Thyroid gland (tissue), 4 donors: ENCODE measurements around the gene SIM1.

Source experiments
- POLR2A ChIP-seq, 2 donors: fragments of 450-650 bp; IDR thresholded peaks; one replicate each; pipeline ENCODE4 v1.6.1; 2017; ENCODE audit warnings: antibody characterized with exemption in 2 of 2, mild to moderate bottlenecking in 2 of 2, moderate library complexity in 1 of 2
- TF ChIP-seq, protein P1 (sequence below), 6 experiments: fragments of 200-600 bp in 3 of 6; fragments of 450-650 bp in 3 of 6; sonication (generic) in 3 of 6; IDR thresholded peaks; one replicate each; pipeline ENCODE4 v1.5.1; 2016 to 2019; ENCODE audit warnings: antibody characterized with exemption in 6 of 6, mild to moderate bottlenecking in 2 of 6, inconsistent platforms in 1 of 6, moderate library complexity in 1 of 6

DNA sequence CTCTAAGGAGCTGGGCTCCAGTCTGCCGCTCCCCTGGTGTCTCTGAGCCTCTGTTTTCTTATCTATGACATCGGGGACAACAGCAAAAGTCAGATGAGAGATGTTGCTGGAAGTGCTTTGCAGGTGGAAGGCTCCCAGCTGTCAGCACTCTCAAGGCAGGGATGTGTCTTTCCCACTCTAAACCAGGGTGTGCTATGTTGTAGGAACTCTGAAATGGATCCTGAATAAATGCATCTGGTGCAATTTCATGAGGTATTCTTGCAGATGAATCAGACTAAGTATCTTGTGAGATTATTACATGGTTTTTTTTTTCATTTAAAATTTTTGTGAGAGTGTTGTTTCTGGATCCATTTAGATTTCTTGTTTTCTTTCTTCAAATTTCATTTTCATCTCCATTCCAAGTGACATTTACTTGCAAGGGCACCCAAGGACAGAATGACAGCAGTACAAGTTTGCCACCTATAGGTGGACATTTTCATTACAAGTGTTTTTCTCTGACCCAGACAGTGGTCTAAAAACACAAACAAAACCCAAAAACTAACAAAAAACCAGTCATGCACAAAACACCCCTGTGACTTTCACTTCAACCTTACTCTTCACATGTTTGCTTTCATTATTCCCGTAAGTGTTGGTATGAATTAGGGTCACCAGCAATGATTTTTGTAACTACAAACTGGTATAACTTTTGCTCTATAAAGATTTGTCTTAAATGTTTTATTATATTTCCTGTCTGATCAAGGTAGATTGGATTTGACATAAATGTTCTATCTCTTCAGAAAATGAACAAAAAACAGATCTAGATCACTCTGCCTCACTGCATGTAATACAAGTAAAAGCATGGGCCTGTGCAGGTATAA is 14.7 kb upstream of the SIM1 start:
- TF ChIP-seq, protein P1, sequence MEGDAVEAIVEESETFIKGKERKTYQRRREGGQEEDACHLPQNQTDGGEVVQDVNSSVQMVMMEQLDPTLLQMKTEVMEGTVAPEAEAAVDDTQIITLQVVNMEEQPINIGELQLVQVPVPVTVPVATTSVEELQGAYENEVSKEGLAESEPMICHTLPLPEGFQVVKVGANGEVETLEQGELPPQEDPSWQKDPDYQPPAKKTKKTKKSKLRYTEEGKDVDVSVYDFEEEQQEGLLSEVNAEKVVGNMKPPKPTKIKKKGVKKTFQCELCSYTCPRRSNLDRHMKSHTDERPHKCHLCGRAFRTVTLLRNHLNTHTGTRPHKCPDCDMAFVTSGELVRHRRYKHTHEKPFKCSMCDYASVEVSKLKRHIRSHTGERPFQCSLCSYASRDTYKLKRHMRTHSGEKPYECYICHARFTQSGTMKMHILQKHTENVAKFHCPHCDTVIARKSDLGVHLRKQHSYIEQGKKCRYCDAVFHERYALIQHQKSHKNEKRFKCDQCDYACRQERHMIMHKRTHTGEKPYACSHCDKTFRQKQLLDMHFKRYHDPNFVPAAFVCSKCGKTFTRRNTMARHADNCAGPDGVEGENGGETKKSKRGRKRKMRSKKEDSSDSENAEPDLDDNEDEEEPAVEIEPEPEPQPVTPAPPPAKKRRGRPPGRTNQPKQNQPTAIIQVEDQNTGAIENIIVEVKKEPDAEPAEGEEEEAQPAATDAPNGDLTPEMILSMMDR (IDR thresholded peaks at IDR 0.05): peak in 5 of 6 experiments; percentile 37 to 86 (median 69)
- TF ChIP-seq POLR2A (IDR thresholded peaks at IDR 0.05): no peak
